SU-DHL-6 (cell line): ENCODE measurements around the gene PPTC7.

Source experiments
- H2AFZ ChIP-seq: fragments of 200-600 bp; sonication (generic); 2 replicates; pipeline ENCODE4 v1.6.1; 2014; ENCODE audit warnings: low read depth, mild to moderate bottlenecking, moderate library complexity, mixed read lengths, antibody characterized with exemption, low read length; ENCODE audit not compliant: severe bottlenecking
- H3F3A ChIP-seq: fragments of 200-600 bp; shearing (Covaris generic); 2 replicates; pipeline ENCODE4 v1.6.0; 2016; ENCODE audit warnings: antibody characterized with exemption, mild to moderate bottlenecking; ENCODE audit not compliant: insufficient read depth
- H3K27ac ChIP-seq: fragments of 200-600 bp; sonication (generic); 2 replicates; pipeline ENCODE4 v1.5.1; 2016; ENCODE audit warnings: low read depth, mild to moderate bottlenecking, low read length, moderate library complexity, mixed read lengths
- H3K27me3 ChIP-seq: fragments of 200-600 bp; sonication (generic), shearing (Covaris generic); 2 replicates; pipeline ENCODE4 v1.6.0; 2014; ENCODE audit warnings: mild to moderate bottlenecking, low read length
- H3K36me3 ChIP-seq: fragments of 200-600 bp; sonication (generic); 2 replicates; pipeline ENCODE4 v1.6.1; 2014; ENCODE audit warnings: mild to moderate bottlenecking, low read length, mixed read lengths
- H3K4me2 ChIP-seq: fragments of 300-600, 200-600 bp; shearing (Covaris generic), sonication (generic); 2 replicates; pipeline ENCODE4 v1.6.0; 2014; ENCODE audit warnings: low read length, low read depth, mild to moderate bottlenecking; ENCODE audit not compliant: poor library complexity, severe bottlenecking
- H3K4me3 ChIP-seq: fragments of 200-600 bp; sonication (generic); 2 replicates; pipeline ENCODE4 v1.5.1; 2014; ENCODE audit warnings: antibody characterized with exemption, low read length, mild to moderate bottlenecking, mixed read lengths; ENCODE audit not compliant: insufficient read depth, poor library complexity, severe bottlenecking
- H3K79me2 ChIP-seq: fragments of 200-600 bp; sonication (generic); 2 replicates; pipeline ENCODE4 v1.6.1; 2014; ENCODE audit warnings: mild to moderate bottlenecking, low read length, moderate library complexity; ENCODE audit not compliant: insufficient read depth
- H3K9ac ChIP-seq: fragments of 200-600 bp; sonication (generic); 2 replicates; pipeline ENCODE4 v1.7.0; 2014; ENCODE audit warnings: mild to moderate bottlenecking, low read length
- H3K9me2 ChIP-seq: fragments of 200-600 bp; sonication (generic); replicated peaks from 2 replicates; pipeline ENCODE4 v1.6.1; 2014; ENCODE audit warnings: low read length; ENCODE audit not compliant: insufficient read depth
- H3K9me3 ChIP-seq: fragments of 200-600 bp; sonication (generic); 2 replicates; pipeline ENCODE4 v1.6.1; 2014; ENCODE audit warnings: low read length, mixed read lengths; ENCODE audit not compliant: insufficient read depth
- H4K20me1 ChIP-seq: fragments of 200-600 bp; sonication (generic); 2 replicates; pipeline ENCODE4 v1.6.1; 2014; ENCODE audit warnings: low read depth, mild to moderate bottlenecking, antibody characterized with exemption, low read length, moderate library complexity, mixed read lengths
- EZH2phosphoT487 ChIP-seq: fragments of 200-600 bp; sonication (generic), shearing (Covaris generic); conservative IDR thresholded peaks from 2 replicates; pipeline ENCODE4 v1.6.1; 2018; ENCODE audit warnings: mild to moderate bottlenecking, antibody characterized with exemption, low read length, moderate library complexity, mixed read lengths
- TF ChIP-seq, protein P1 (sequence below): fragments of 200-600 bp; sonication (generic); IDR thresholded peaks from one replicate; pipeline ENCODE4 v1.5.1; 2017; ENCODE audit warnings: antibody characterized with exemption, mild to moderate bottlenecking, low read length, moderate library complexity; ENCODE audit not compliant: insufficient read depth, poor library complexity, severe bottlenecking

PPTC7 gene

GRCh38 chr12:110613771-110614684 lies 30.9 kb upstream of the PPTC7 start, which contains the start of gene TCTN1:
TSS of gene TCTN1 (plus strand) at chr12:110614129. CDS start at chr12:110614183, 54 bp downstream.
- no peaks in the 10 kb centered on the region for H3K27me3 ChIP-seq
- no peaks in the 10 kb centered on the region for H3K9me3 ChIP-seq
- peak within 1 kb of the TSS; percentile 66 for H3K4me2 ChIP-seq
- peak within 1 kb of the TSS; percentile 56 for H3K4me3 ChIP-seq
- H3K9me2 ChIP-seq: no peaks in the 10 kb centered on the region
- H3K79me2 ChIP-seq: no peaks in the 10 kb centered on the region
- no peak for TF ChIP-seq EZH2phosphoT487
- TF ChIP-seq, protein P1, sequence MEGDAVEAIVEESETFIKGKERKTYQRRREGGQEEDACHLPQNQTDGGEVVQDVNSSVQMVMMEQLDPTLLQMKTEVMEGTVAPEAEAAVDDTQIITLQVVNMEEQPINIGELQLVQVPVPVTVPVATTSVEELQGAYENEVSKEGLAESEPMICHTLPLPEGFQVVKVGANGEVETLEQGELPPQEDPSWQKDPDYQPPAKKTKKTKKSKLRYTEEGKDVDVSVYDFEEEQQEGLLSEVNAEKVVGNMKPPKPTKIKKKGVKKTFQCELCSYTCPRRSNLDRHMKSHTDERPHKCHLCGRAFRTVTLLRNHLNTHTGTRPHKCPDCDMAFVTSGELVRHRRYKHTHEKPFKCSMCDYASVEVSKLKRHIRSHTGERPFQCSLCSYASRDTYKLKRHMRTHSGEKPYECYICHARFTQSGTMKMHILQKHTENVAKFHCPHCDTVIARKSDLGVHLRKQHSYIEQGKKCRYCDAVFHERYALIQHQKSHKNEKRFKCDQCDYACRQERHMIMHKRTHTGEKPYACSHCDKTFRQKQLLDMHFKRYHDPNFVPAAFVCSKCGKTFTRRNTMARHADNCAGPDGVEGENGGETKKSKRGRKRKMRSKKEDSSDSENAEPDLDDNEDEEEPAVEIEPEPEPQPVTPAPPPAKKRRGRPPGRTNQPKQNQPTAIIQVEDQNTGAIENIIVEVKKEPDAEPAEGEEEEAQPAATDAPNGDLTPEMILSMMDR: no peak
- H3F3A ChIP-seq: peaks cover 17% of the 10 kb centered on the region; the same call in 1 of the 2 replicates
- H2AFZ ChIP-seq: peak within 1 kb of the TSS; percentile 81
- H3K9ac ChIP-seq: peak within 1 kb of the TSS; percentile 64
- no peaks in the 10 kb centered on the region for H4K20me1 ChIP-seq
- H3K27ac ChIP-seq: 0 out of 2 replicates have a peak within 1 kb of the TSS, but pooled peaks have one; percentile 16
- H3K36me3 ChIP-seq: no peaks in the 10 kb centered on the region

DNA sequence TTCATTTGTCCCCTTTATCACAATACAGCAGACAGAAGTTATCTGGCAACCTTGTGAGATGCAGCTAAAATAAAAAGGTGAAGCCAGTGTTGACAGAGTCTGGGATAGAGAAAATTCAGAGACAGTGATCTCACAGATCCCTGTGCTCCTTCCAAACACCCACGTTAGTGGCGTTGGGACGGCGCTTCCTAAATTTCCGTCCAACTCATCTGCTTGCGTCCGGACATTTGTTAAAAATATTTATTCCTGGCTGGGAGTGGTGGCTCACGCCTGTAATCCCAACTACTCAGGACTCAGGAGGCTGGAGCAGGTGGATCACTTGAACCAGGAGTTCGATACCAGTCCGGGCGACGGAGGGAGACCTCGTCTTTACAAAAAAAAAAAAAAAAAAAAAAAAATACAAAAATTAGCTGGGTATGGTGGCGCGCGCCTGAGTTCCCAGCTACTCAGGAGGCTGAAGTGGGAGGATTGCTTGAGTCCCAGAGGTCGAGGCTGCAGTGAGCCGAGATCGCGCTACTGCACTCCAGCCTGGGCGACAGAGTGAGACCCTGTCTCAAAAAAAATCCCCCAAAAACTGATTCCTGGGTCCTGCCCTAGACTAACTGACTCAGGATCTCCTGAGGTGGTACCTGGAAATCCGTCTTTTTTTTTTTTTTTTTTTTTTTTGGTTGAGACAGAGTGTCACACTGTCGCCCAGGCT lies 30.1 kb upstream of the PPTC7 start:
- no peaks in the 10 kb centered on the region for H3K9me2 ChIP-seq
- no peaks in the 10 kb centered on the region for H3K9me3 ChIP-seq
- 0 out of 2 replicates have a peak overlapping the region, but pooled peaks have one; percentile 16 for H3K27ac ChIP-seq
- peak overlapping the region; percentile 81 for H2AFZ ChIP-seq
- H3K36me3 ChIP-seq: no peaks in the 10 kb centered on the region
- H3F3A ChIP-seq: peaks cover 17% of the 10 kb centered on the region; the same call in 1 of the 2 replicates
- H3K4me3 ChIP-seq: peak overlapping the region; percentile 56
- no peaks in the 10 kb centered on the region for H3K79me2 ChIP-seq
- H3K27me3 ChIP-seq: no peaks in the 10 kb centered on the region
- no peak for TF ChIP-seq EZH2phosphoT487
- TF ChIP-seq, protein P1: no peak
- H3K9ac ChIP-seq: peak overlapping the region; percentile 64
- H4K20me1 ChIP-seq: no peaks in the 10 kb centered on the region
- H3K4me2 ChIP-seq: peak overlapping the region; percentile 66

DNA sequence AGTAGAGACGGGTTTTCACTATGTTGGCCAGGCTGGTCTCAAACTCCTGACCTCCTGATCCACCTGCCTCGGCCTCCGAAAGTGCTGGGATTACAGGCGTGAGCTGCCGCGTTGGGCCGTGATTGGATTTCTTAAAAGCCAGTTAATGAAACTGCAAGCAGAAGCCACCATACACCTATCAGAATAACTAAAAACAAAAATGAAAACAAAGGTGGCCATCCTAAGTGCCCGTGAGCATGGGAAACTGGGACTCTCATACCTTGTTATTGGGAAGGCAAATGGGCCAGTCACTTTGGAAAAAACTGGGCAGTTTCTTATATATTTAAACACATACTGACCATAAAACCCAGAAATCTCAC lies 23.1 kb upstream of the PPTC7 start:
- Histone ChIP-seq H3F3A (peaks cover 9% of the 10 kb centered on the region; the same call in 1 of the 2 replicates), H4K20me1 (no peaks in the 10 kb centered on the region), H3K27me3 (no peaks in the 10 kb centered on the region), H3K9me2 (no peaks in the 10 kb centered on the region), H3K9ac (peak overlapping the region; percentile 53), H3K4me3 (peak overlapping the region; percentile 58), H3K36me3 (no peaks in the 10 kb centered on the region), H3K9me3 (no peaks in the 10 kb centered on the region), H3K79me2 (no peaks in the 10 kb centered on the region), H3K27ac (peak overlapping the region; percentile 88), H2AFZ (peak overlapping the region; percentile 72), H3K4me2 (peak overlapping the region; percentile 99)
- TF ChIP-seq, protein P1: no peak
- no peak for TF ChIP-seq EZH2phosphoT487
